HG02852 (cell line): Measurements from ENCODE around the gene NR5A2.

Experiments used
- ATAC-seq: cut with Tn5 transposase; IDR thresholded peaks from one replicate; pipeline ENCODE4 v1.9.1; 2021; ENCODE audit warnings: mild to moderate bottlenecking, moderate library complexity; ENCODE audit not compliant: unreplicated experiment

Gene NR5A2

GRCh38 chr1:200027264-200027823, at the start of gene NR5A2:
NR5A2 (plus strand) TSS chr1:200027710; CDS start chr1:200027848, 138 bp downstream.
- ATAC-seq: no peak

- no peak for ATAC-seq
Measured at GRCh38 chr1:199978408-199978940, 49.0 kb upstream of the NR5A2 start.

GRCh38 chr1:199979071-199979470, 48.4 kb upstream of the NR5A2 start:
- ATAC-seq: no peak

GRCh38 chr1:199981584-199981983, 45.9 kb upstream of the NR5A2 start:
- ATAC-seq: no peak

GRCh38 chr1:199982606-199983005, 44.9 kb upstream of the NR5A2 start:
- ATAC-seq: no peak

GRCh38 chr1:199983531-199983930, 44.0 kb upstream of the NR5A2 start:
- no peak for ATAC-seq

- no peak for ATAC-seq
Measured at GRCh38 chr1:199995096-199995685, 32.3 kb upstream of the NR5A2 start.

GRCh38 chr1:200005165-200005564, 22.3 kb upstream of the NR5A2 start:
- no peak for ATAC-seq

GRCh38 chr1:200006711-200007110, 20.8 kb upstream of the NR5A2 start:
- no peak for ATAC-seq

GRCh38 chr1:200015811-200016210, 11.7 kb upstream of the NR5A2 start:
- no peak for ATAC-seq

GRCh38 chr1:200021577-200022238, 5.8 kb upstream of the NR5A2 start:
- no peak for ATAC-seq

- ATAC-seq: no peak
Measured at GRCh38 chr1:200022239-200022804, 5.2 kb upstream of the NR5A2 start.

- no peak for ATAC-seq
Measured at GRCh38 chr1:200028586-200029034, 1.1 kb downstream of the NR5A2 start.

GRCh38 chr1:200029035-200029821, 1.7 kb downstream of the NR5A2 start:
- no peak for ATAC-seq

- ATAC-seq: no peak
Measured at GRCh38 chr1:200029822-200030152, 2.3 kb downstream of the NR5A2 start.

- no peak for ATAC-seq
Measured at GRCh38 chr1:200030791-200031190, 3.3 kb downstream of the NR5A2 start.

GRCh38 chr1:200033511-200034261, 6.2 kb downstream of the NR5A2 start:
- no peak for ATAC-seq

- ATAC-seq: no peak
Measured at GRCh38 chr1:200034262-200034557, 6.7 kb downstream of the NR5A2 start.

- ATAC-seq: no peak
Measured at GRCh38 chr1:200034761-200035396, 7.4 kb downstream of the NR5A2 start.

GRCh38 chr1:200035397-200035955, 8.0 kb downstream of the NR5A2 start:
- ATAC-seq: no peak
